Dermis microvascular lymphatic vessel endothelial cell (primary cell): ENCODE measurements around the gene REP15. TPM values are rescaled to one million over a fixed set of nuclear protein-coding genes. Genes with fewer than 3 reads are reported as not detected.

Experiments
- total RNA-seq: library from RNA; depleted of rRNA; stranded (reverse); fragments of >200 nt; gene quantifications from 2 replicates; pipeline ENCODE4 v1.2.1, GENCODE V29; 2014

REP15 gene
- total RNA-seq, 1 donor from 2014 or later = 5.4 TPM

Other genes starting within 250 kb of the REP15 start
- 0.13 TPM in 2 replicates for gene SMCO2, start 249.7 kb upstream of the REP15 start, total RNA-seq
- gene PPFIBP1, start 172.2 kb upstream of the REP15 start, total RNA-seq = 439 and 732 TPM in 2 replicates
- 27.6 and 33.8 TPM in 2 replicates for gene MRPS35, start 14.4 kb downstream of the REP15 start, total RNA-seq
- gene KLHL42, start 83.8 kb downstream of the REP15 start, total RNA-seq = 14.6 and 16.9 TPM in 2 replicates
- not detected in 2 replicates for gene MANSC4, start 83.8 kb downstream of the REP15 start, total RNA-seq